HCT116 (cell line): ENCODE measurements around the gene FILIP1. TPM values are rescaled to one million over a fixed set of nuclear protein-coding genes. Genes with fewer than 3 reads are reported as not detected.

Experiments
- ATAC-seq: fragments of 200-7000 bp; cut with Tn5 transposase; 2 replicates; pipeline ENCODE4 v1.9.1; 2020; ENCODE audit warnings: mild to moderate bottlenecking, moderate library complexity
- BruUV-seq: library from RNA; stranded (reverse); fragments of 400-500 nt; replicated peaks from 2 replicates; lab custom pipeline; 2021; lab: Mats Ljungman, UMichigan
- CTCF ChIA-PET: fragments of 300-600 bp; sonication (Branson Sonifier 250); formaldehyde crosslinking; loops from one replicate; lab custom pipeline; 2021; ENCODE audit warnings: antibody characterized with exemption; lab: Charles Lee
- POLR2A ChIA-PET: fragments of 300-600, 350-600 bp; sonication (Branson Sonifier 250); formaldehyde crosslinking; loops from one replicate; lab custom pipeline; 2021; ENCODE audit warnings: antibody characterized with exemption; lab: Charles Lee
- RAD21 ChIA-PET, 2 experiments: fragments of 300-600 bp; sonication (Branson Sonifier 250); formaldehyde crosslinking; loops; one replicate each; lab custom pipeline; 2023; ENCODE audit warnings: low total read pairs in 2 of 2; ENCODE audit not compliant: uncharacterized antibody in 2 of 2, unreplicated experiment in 2 of 2, low non-redundant PET in 1 of 2; lab: Charles Lee
- DNase-seq: peaks from one replicate; pipeline ENCODE4 v3.0.0-alpha.2; 2010; ENCODE audit warnings: low read depth, low spot score
- H2AFZ ChIP-seq: fragments of 200-600 bp; shearing (Covaris generic), sonication (generic); 2 replicates; pipeline ENCODE4 v1.6.1; 2017; ENCODE audit warnings: low read depth, mixed run types, mixed read lengths, antibody characterized with exemption, low read length; ENCODE audit not compliant: poor library complexity, severe bottlenecking
- H3K27ac ChIP-seq: 2 replicates; pipeline ENCODE4 v1.5.1; 2012; ENCODE audit warnings: low read depth, low read length
- H3K27me3 ChIP-seq: fragments of 200-600 bp; sonication (generic); 2 replicates; pipeline ENCODE4 v1.6.1; 2016; ENCODE audit warnings: mixed run types, low read length, mixed read lengths; ENCODE audit not compliant: insufficient read depth
- H3K36me3 ChIP-seq, 2 experiments: fragments of 200-500 bp in 1 of 2; fragments of 200-600 bp in 1 of 2; sonication (Bioruptor generic) in 1 of 2; sonication (generic) in 1 of 2; 2 replicates each; pipeline versions ENCODE4 v1.5.1 to v1.6.1; 2014 to 2016; ENCODE audit warnings: low read length in 2 of 2, inconsistent platforms in 1 of 2, mixed read lengths in 1 of 2, mixed run types in 1 of 2; ENCODE audit not compliant: insufficient read depth in 2 of 2, control insufficient read depth in 1 of 2
- H3K4me1 ChIP-seq, 2 experiments: fragments of 200-600 bp in 1 of 2; sonication (generic) in 1 of 2; 2 replicates each; pipeline versions ENCODE4 v1.5.1 to v1.6.1; 2012 to 2017; ENCODE audit warnings: low read length in 2 of 2, inconsistent platforms in 1 of 2, mild to moderate bottlenecking in 1 of 2, mixed read lengths in 1 of 2, mixed run types in 1 of 2, moderate library complexity in 1 of 2; ENCODE audit not compliant: insufficient read depth in 2 of 2, control insufficient read depth in 1 of 2
- H3K4me2 ChIP-seq: fragments of 200-600 bp; sonication (generic); 2 replicates; pipeline ENCODE4 v1.6.1; 2017; ENCODE audit warnings: mixed run types, low read length, mixed read lengths
- H3K4me3 ChIP-seq, 2 experiments: fragments of 200-600 bp in 1 of 2; sonication (generic) in 1 of 2; replicated peaks in 1 of 2; 2 replicates each; pipeline ENCODE4 v1.5.1; 2011 to 2016; ENCODE audit warnings: low read length in 2 of 2, control low read depth in 1 of 2, low read depth in 1 of 2, mild to moderate bottlenecking in 1 of 2, mixed read lengths in 1 of 2, mixed run types in 1 of 2
- H3K79me2 ChIP-seq: fragments of 200-600 bp; sonication (generic); 2 replicates; pipeline ENCODE4 v1.6.1; 2017; ENCODE audit warnings: mild to moderate bottlenecking, mixed run types, low read length, moderate library complexity, mixed read lengths; ENCODE audit not compliant: insufficient read depth
- H3K9ac ChIP-seq: fragments of 200-600 bp; sonication (generic); 2 replicates; pipeline ENCODE4 v1.6.1; 2016; ENCODE audit warnings: low read length, mixed read lengths
- H3K9me2 ChIP-seq: fragments of 200-600 bp; sonication (generic), shearing (Covaris generic); 2 replicates; pipeline ENCODE4 v1.6.1; 2017; ENCODE audit warnings: mixed run types, mild to moderate bottlenecking, moderate library complexity; ENCODE audit not compliant: insufficient read depth
- H3K9me3 ChIP-seq, 2 experiments: fragments of 200-500 bp in 1 of 2; fragments of 200-600 bp in 1 of 2; sonication (Bioruptor generic) in 1 of 2; sonication (generic) in 1 of 2; 2 replicates each; pipeline ENCODE4 v1.6.1; 2014 to 2017; ENCODE audit warnings: low read length in 2 of 2, mixed read lengths in 2 of 2, inconsistent platforms in 1 of 2, low read depth in 1 of 2, mild to moderate bottlenecking in 1 of 2, mixed run types in 1 of 2, moderate library complexity in 1 of 2; ENCODE audit not compliant: control insufficient read depth in 1 of 2, insufficient read depth in 1 of 2
- H4K20me1 ChIP-seq: fragments of 200-600 bp; sonication (generic), shearing (Covaris generic); 2 replicates; pipeline ENCODE4 v1.6.1; 2017; ENCODE audit warnings: mixed run types, mild to moderate bottlenecking, moderate library complexity; ENCODE audit not compliant: insufficient read depth
- EGR1 ChIP-seq: IDR thresholded peaks from 2 replicates; pipeline ENCODE4 v1.6.1; 2012; ENCODE audit warnings: low read depth
- ELF1 ChIP-seq: IDR thresholded peaks from 2 replicates; pipeline ENCODE4 v1.6.1; 2012; ENCODE audit warnings: low read depth, borderline replicate concordance
- EZH2 ChIP-seq: fragments of 200-600 bp; sonication (generic); IDR thresholded peaks from 2 replicates; pipeline ENCODE4 v1.6.1; 2017; ENCODE audit warnings: antibody characterized with exemption, mixed run types
- POLR2A ChIP-seq: IDR thresholded peaks from 2 replicates; pipeline ENCODE4 v1.7.0; 2011; ENCODE audit warnings: borderline replicate concordance; ENCODE audit not compliant: insufficient read depth, insufficient read length; ENCODE audit errors: extremely low read depth
- POLR2AphosphoS5 ChIP-seq: IDR thresholded peaks from 2 replicates; pipeline ENCODE4 v1.6.1; 2011; ENCODE audit warnings: mild to moderate bottlenecking, low read depth, low read length, moderate library complexity
- RAD21 ChIP-seq: IDR thresholded peaks from 2 replicates; pipeline ENCODE4 v1.6.1; 2012; ENCODE audit warnings: low read depth, mild to moderate bottlenecking
- SIN3A ChIP-seq: IDR thresholded peaks from 2 replicates; pipeline ENCODE4 v1.6.1; 2012; ENCODE audit warnings: low read depth
- SP1 ChIP-seq: IDR thresholded peaks from 2 replicates; pipeline ENCODE4 v1.6.1; 2012; ENCODE audit warnings: low read depth
- SRF ChIP-seq: IDR thresholded peaks from 2 replicates; pipeline ENCODE4 v1.6.1; 2012; ENCODE audit warnings: low read depth
- YY1 ChIP-seq: IDR thresholded peaks from 2 replicates; pipeline ENCODE4 v1.6.1; 2011; ENCODE audit warnings: low read length, low read depth, moderate library complexity, mild to moderate bottlenecking; ENCODE audit not compliant: insufficient replicate concordance; ENCODE audit errors: extremely low read depth
- intact Hi-C: fragments of 100-400 bp; cut with micrococcal nuclease; formaldehyde crosslinking; loops from 2 replicates; pipeline ENCODE4 v1.10.0; 2022
- total RNA-seq: library from RNA; stranded (reverse); gene quantifications from one replicate; pipeline ENCODE4 v1.2.1, GENCODE V29; 2021; ENCODE audit not compliant: unreplicated experiment
- TF ChIP-seq, protein P1 (sequence below): IDR thresholded peaks from 2 replicates; pipeline ENCODE4 v1.6.1; 2012
- TF ChIP-seq, protein P2 (sequence below): IDR thresholded peaks from 2 replicates; pipeline ENCODE4 v1.6.1; 2012; ENCODE audit warnings: low read depth

The FILIP1 gene
- total RNA-seq, 1 experiment from 2014 or later: 0.05 TPM

- no peaks in the 10 kb centered on the region for H3K79me2 ChIP-seq
- H2AFZ ChIP-seq: no peak overlapping the region
- RAD21 ChIA-PET: no interaction called here
- CTCF ChIA-PET: interaction anchor here (1.3 kb wide), 1 partner anchor 11 kb away, joined by 5 read pairs; no protein-coding TSS in a partner anchor
- H3K4me2 ChIP-seq: no peak overlapping the region
- POLR2A ChIA-PET: no interaction called here
- no peaks in the 10 kb centered on the region for H3K4me1 ChIP-seq
- no peaks in the 10 kb centered on the region for H3K27me3 ChIP-seq
- DNase-seq (no peak), ATAC-seq (no peak)
- H3K9me3 ChIP-seq: no peaks in the 10 kb centered on the region
- BruUV-seq: no TSS peak
- intact Hi-C loops: no loop called here
- no peaks in the 10 kb centered on the region for H3K36me3 ChIP-seq
- H3K4me3 ChIP-seq: no peak overlapping the region
- H3K9ac ChIP-seq: no peak overlapping the region
- TF ChIP-seq SP1 (no peak), EGR1 (no peak), POLR2A (no peak), RAD21 (no peak), EZH2 (no peak), POLR2AphosphoS5 (no peak), SIN3A (no peak), YY1 (no peak), ELF1 (no peak), SRF (no peak)
- TF ChIP-seq, protein P1, sequence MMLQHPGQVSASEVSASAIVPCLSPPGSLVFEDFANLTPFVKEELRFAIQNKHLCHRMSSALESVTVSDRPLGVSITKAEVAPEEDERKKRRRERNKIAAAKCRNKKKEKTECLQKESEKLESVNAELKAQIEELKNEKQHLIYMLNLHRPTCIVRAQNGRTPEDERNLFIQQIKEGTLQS: no peak
- TF ChIP-seq, protein P2, sequence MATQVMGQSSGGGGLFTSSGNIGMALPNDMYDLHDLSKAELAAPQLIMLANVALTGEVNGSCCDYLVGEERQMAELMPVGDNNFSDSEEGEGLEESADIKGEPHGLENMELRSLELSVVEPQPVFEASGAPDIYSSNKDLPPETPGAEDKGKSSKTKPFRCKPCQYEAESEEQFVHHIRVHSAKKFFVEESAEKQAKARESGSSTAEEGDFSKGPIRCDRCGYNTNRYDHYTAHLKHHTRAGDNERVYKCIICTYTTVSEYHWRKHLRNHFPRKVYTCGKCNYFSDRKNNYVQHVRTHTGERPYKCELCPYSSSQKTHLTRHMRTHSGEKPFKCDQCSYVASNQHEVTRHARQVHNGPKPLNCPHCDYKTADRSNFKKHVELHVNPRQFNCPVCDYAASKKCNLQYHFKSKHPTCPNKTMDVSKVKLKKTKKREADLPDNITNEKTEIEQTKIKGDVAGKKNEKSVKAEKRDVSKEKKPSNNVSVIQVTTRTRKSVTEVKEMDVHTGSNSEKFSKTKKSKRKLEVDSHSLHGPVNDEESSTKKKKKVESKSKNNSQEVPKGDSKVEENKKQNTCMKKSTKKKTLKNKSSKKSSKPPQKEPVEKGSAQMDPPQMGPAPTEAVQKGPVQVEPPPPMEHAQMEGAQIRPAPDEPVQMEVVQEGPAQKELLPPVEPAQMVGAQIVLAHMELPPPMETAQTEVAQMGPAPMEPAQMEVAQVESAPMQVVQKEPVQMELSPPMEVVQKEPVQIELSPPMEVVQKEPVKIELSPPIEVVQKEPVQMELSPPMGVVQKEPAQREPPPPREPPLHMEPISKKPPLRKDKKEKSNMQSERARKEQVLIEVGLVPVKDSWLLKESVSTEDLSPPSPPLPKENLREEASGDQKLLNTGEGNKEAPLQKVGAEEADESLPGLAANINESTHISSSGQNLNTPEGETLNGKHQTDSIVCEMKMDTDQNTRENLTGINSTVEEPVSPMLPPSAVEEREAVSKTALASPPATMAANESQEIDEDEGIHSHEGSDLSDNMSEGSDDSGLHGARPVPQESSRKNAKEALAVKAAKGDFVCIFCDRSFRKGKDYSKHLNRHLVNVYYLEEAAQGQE: no peak
- H3K27ac ChIP-seq: no peak overlapping the region
- no peaks in the 10 kb centered on the region for H3K9me2 ChIP-seq
- no peaks in the 10 kb centered on the region for H4K20me1 ChIP-seq
These were observed 185.2 kb downstream of the FILIP1 start for GRCh38 chr6:75308250-75308988.
